A549 (cell line): ENCODE measurements around the gene PTBP1.

Experiments
- BHLHE40 ChIP-seq: IDR thresholded peaks from 2 replicates; pipeline ENCODE4 v1.6.1; 2012; ENCODE audit warnings: low read depth, low read length, inconsistent platforms
- HDAC2 ChIP-seq: fragments of 200-600 bp; sonication (generic); IDR thresholded peaks from 2 replicates; pipeline ENCODE4 v1.6.1; 2016
- HEYL ChIP-seq: fragments of 250-450 bp; sonication (Bioruptor Pico); IDR thresholded peaks from 2 replicates; pipeline ENCODE4 v1.8.0; 2021; ENCODE audit warnings: mild to moderate bottlenecking, moderate library complexity
- HMGXB4 ChIP-seq: fragments of 250-450 bp; sonication (Bioruptor Pico); IDR thresholded peaks from 2 replicates; pipeline ENCODE4 v1.5.0; 2021; ENCODE audit warnings: mild to moderate bottlenecking, moderate library complexity, borderline replicate concordance
- JUNB ChIP-seq: fragments of >200 bp; sonication (Bioruptor Twin); formaldehyde crosslinking; IDR thresholded peaks from 2 replicates; pipeline ENCODE4 v1.6.1; 2016
- MAX ChIP-seq: IDR thresholded peaks from 2 replicates; pipeline ENCODE4 v1.6.1; 2012
- MAZ ChIP-seq: fragments of 150-350 bp; IDR thresholded peaks from 2 replicates; pipeline ENCODE4 v1.6.1; 2014; ENCODE audit warnings: antibody characterized with exemption, low read depth, low read length, borderline replicate concordance
- RAD21 ChIP-seq, 2 experiments: fragments of >200 bp in 1 of 2; sonication (Bioruptor Twin) in 1 of 2; formaldehyde crosslinking in 1 of 2; IDR thresholded peaks in 1 of 2; conservative IDR thresholded peaks in 1 of 2; 2 replicates in 1 of 2; 3 replicates in 1 of 2; pipeline ENCODE4 v1.6.1; 2012 to 2018; ENCODE audit warnings: inconsistent platforms in 1 of 2
- REST ChIP-seq: fragments of 200-600 bp; sonication (generic); IDR thresholded peaks from 2 replicates; pipeline ENCODE4 v1.6.1; 2016; ENCODE audit warnings: antibody characterized with exemption, mild to moderate bottlenecking, moderate library complexity
- RFX5 ChIP-seq: fragments of 450-650 bp; IDR thresholded peaks from 2 replicates; pipeline ENCODE4 v1.7.1; 2014; ENCODE audit warnings: antibody characterized with exemption, mild to moderate bottlenecking, moderate library complexity
- TF ChIP-seq, protein P1 (sequence below): fragments of >200 bp; sonication (Bioruptor Twin); formaldehyde crosslinking; IDR thresholded peaks from 3 replicates; pipeline ENCODE4 v1.5.1; 2016
- TF ChIP-seq, protein P2 (sequence below): fragments of 150-350 bp; IDR thresholded peaks from 2 replicates; pipeline ENCODE4 v1.6.1; 2014; ENCODE audit warnings: low read depth, mild to moderate bottlenecking, low read length

GRCh38 chr19:781800-782184, 15.5 kb upstream of the PTBP1 start:
- TF ChIP-seq, protein P1, sequence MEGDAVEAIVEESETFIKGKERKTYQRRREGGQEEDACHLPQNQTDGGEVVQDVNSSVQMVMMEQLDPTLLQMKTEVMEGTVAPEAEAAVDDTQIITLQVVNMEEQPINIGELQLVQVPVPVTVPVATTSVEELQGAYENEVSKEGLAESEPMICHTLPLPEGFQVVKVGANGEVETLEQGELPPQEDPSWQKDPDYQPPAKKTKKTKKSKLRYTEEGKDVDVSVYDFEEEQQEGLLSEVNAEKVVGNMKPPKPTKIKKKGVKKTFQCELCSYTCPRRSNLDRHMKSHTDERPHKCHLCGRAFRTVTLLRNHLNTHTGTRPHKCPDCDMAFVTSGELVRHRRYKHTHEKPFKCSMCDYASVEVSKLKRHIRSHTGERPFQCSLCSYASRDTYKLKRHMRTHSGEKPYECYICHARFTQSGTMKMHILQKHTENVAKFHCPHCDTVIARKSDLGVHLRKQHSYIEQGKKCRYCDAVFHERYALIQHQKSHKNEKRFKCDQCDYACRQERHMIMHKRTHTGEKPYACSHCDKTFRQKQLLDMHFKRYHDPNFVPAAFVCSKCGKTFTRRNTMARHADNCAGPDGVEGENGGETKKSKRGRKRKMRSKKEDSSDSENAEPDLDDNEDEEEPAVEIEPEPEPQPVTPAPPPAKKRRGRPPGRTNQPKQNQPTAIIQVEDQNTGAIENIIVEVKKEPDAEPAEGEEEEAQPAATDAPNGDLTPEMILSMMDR = no peak
- TF ChIP-seq HDAC2 (no peak), MAZ (no peak), MAX (no peak), HEYL (CRISPR knock-in tag) (no peak), HMGXB4 (no peak), BHLHE40 (no peak), REST (no peak), JUNB (no peak), RFX5 (no peak), RAD21 (conservative IDR thresholded peaks at IDR 0.05 in 1 of 2, IDR thresholded peaks at IDR 0.05 in 1 of 2) (no peak)
- TF ChIP-seq, protein P2, sequence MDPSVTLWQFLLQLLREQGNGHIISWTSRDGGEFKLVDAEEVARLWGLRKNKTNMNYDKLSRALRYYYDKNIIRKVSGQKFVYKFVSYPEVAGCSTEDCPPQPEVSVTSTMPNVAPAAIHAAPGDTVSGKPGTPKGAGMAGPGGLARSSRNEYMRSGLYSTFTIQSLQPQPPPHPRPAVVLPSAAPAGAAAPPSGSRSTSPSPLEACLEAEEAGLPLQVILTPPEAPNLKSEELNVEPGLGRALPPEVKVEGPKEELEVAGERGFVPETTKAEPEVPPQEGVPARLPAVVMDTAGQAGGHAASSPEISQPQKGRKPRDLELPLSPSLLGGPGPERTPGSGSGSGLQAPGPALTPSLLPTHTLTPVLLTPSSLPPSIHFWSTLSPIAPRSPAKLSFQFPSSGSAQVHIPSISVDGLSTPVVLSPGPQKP = no peak
